HG03457 (cell line): ENCODE data around the gene DOK7.

Source experiments
- ATAC-seq: cut with Tn5 transposase; IDR thresholded peaks from one replicate; pipeline ENCODE4 v1.9.1; 2021; ENCODE audit warnings: moderate number of reproducible peaks; ENCODE audit not compliant: unreplicated experiment

Gene DOK7

DNA sequence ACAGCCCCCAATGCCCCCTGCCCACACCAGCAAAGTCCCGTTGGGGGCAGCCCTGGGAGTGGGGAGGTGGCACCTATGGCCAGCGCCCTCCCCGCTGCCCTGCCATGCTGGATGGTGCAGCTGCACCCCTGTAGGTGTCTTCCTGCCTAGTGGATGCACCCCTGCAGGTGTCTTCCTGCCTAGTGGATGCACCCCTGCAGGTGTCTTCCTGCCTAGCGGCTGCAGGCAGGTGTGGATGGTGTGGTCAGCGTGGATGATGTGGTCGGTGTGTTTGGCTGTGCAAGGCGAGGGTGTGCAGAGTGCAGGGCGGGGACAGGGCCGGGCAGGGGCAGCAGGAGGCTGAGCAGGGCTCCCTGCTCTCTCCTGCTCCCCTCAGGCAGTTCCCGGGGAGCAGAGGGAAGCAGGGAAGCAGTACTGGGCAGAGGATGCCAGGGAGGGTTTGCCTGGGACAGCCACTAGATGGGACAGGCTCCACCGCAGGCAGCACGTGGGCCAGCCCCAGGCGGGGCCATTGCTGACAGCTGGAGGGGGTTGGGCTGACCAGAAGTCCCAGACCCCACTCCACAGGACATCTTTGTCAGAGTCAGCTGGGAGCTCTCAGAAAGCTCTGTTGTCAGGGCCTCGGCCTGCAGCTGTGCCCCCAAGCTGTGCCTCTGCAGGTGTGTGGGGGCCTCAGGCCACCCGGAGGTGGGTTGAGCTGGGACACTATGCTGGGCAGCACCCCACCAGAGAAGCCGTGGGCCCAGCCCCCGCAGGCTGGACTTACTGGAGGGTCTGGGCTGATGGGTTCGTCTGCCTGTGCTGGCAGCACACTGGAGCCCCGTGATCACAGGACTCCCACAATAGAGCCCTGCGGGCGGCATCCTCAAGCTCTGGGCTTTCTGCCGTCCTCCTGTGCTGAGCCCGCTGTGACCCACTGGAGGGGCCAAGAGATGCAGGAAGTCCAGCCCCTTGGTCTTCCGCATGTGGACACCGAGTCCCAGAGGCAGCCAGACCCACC, 23.7 kb downstream of the DOK7 start:
- no peak for ATAC-seq

- ATAC-seq: no peak
Measured at GRCh38 chr4:3487861-3488260, 24.8 kb downstream of the DOK7 start.

DNA sequence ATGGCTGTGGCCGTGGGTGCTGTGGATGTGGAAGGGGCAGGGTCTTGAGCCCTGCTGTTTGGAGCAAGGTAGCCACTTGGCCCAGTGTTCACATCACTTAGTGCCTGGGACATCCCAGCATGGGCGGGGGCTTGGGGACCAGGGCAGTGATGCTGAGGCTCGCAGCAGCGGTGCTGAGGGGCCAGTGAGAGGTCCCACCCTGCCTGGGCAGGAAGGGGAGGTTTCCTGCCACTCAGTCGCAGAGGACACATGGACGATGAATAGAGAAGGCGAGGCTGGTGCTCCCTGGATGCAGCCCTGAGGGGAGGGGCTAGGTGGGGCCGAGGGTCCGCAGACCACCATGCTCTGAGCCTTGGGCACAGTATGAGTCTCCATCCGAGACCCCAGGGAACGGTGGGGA, 25.7 kb downstream of the DOK7 start:
- no peak for ATAC-seq

- no peak for ATAC-seq
Measured at GRCh38 chr4:3489451-3489962, 26.4 kb downstream of the DOK7 start.

GRCh38 chr4:3491681-3492405, 28.7 kb downstream of the DOK7 start:
- ATAC-seq: no peak

DNA sequence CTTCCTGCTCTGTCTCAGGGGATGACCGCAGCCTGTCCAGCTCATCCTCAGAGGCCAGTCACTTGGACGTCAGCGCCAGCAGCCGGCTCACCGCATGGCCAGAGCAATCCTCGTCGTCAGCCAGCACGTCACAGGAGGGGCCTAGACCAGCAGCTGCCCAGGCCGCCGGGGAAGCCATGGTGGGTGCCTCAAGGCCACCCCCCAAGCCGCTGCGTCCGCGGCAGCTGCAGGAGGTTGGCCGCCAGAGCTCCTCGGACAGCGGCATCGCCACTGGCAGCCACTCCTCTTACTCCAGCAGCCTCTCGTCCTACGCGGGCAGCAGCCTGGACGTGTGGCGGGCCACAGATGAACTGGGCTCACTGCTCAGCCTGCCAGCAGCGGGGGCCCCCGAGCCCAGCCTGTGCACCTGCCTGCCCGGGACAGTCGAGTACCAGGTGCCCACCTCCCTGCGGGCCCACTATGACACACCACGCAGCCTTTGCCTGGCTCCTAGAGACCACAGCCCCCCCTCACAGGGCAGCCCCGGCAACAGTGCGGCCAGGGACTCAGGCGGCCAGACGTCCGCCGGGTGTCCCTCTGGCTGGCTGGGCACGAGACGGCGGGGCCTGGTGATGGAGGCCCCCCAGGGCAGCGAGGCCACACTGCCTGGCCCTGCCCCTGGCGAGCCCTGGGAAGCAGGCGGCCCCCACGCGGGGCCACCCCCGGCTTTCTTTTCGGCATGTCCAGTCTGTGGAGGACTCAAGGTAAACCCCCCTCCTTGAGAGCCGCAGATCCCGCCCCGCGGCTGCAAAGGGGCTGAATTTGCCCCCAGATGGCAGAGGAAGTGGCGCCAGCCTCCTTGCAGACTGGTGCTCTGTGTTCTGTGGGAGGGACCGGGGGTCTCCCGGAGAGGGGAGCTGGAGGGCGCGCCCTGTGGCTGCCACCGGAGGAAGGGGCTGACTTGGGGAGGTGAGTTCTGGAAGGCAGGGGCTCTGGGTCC, 29.9 kb downstream of the DOK7 start:
- no peak for ATAC-seq

- no peak for ATAC-seq
Measured at GRCh38 chr4:3493720-3494461, 30.8 kb downstream of the DOK7 start.

- ATAC-seq: no peak
Measured at GRCh38 chr4:3494462-3494871, 31.4 kb downstream of the DOK7 start.

DNA sequence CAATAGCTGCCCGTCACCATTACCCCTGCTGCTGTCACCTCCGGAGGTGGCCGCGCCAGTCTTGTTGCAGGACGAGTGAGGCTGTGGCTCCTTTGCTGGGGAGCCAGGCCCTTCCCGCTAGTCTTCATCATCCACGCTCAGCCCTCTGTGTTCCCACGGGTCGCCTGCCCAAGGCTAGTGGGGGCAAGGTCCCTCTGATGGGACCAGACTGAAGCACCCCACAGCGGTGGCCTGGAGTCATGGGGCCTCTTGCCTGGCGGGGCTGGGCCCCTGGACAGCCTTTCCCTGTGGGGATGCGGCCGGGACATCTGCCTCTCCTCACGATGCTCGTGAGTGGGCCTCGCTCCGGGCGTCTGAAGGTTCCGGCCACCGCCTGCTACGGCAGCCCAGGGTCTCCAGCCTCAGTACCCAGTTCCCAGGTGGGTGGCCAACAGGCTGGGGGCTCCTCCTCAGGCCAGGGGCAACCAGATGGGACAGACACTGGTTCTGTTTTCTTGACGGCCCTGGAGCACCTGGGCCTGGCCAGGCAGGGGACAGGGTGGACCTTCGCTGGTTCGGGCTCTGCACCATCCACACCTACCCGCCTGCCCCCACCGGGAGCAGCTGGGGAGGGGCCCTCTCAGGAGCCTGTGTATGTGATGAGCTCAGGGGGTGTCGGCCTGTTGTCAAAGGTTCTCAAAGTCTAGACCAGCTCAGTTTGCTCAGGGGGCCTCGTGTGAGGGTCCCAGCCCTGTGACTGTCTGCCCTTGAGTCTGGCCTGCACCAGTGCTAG, 32.3 kb downstream of the DOK7 start:
- no peak for ATAC-seq

DNA sequence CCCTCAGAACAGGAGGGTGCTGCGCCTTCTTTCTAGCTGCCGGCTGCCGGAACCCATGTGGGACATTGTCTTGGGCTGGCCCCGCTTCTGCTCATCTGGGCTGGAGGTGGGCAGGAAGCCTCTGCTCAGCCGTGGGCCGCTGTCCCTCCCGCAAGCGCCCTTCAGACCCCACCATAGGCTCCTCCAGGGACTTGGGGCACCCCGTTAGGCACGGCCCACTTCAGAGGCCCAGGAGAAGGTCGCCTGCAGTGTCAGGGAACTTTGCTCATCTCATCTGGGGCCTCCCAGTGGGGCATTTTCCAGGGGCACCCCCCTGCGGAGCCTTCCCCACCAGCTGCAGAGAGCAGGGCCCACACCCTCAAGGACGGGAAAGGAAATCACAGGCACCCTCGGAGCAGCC, 32.9 kb downstream of the DOK7 start:
- no peak for ATAC-seq

DNA sequence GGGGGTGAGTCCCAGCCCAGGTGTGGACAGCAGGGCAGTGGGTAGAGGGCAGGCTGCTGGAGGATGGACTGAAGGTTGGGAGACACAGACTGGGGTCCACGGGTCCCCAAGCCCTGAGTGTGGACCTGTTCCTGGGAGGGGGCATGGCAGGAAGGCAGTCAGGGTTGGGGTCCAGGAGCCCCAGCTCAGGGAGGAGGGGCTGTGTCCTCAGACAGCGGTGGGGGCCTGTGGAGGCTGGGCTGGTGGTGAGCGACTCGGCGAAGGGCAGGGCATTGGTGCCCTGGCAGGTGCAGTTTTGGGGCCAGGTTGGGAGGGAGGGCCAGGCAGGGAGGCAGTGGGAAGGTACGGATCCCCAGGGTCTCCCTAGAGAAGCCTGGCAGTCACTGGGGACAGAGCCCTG, 34.0 kb downstream of the DOK7 start:
- ATAC-seq: no peak

- ATAC-seq: no peak
Measured at GRCh38 chr4:3497523-3498389, 34.6 kb downstream of the DOK7 start.

DNA sequence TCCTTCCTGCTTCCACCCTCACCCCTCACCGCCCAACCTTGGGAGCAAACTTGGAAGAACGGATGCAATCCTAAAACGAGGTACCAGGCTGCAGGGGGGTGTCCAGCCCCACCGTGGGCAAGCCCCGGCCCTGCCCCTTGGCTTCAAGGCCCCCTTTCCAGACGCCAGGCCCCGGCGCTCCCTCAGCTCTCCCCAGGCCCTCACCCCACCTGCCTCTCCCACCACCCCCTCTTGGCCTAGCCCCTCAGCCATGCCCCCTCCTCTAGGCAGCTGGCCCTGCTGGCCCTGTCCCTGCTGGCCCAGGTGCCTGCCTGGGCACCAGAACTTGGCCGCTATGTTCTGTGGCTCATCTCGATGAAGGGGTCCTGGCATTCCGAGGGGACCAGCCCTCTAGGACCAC, 35.3 kb downstream of the DOK7 start:
- ATAC-seq: no peak

DNA sequence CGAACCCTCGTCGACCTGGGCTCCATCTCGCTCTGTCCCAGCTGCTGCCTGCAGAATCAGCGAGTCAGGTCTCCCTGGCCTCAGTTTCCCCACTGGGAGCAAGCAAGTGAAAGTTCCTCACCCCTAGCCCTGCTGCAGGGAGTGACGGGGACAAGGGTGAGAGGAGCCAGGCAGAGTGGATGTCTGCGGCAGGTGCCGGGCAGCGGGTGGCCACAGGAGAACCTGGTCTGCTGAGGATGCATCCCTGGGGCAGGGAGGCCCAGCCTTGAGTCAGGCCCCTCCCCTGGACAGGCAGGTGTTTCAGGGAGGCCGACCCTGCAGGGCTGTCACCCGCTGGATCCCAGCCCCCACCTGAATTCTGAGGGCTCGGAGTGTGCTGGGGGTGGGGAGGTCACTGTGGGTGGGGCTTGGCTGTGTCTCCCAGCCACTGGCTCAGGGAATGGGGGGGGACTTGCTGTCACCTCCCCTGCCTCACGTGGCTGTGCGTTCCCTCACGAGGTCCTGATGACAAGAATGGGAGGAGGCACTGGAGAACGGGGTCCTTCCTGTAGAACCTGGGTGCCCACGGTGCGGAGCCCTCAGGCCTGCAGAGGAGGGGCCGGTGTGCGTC, 35.9 kb downstream of the DOK7 start:
- no peak for ATAC-seq

DNA sequence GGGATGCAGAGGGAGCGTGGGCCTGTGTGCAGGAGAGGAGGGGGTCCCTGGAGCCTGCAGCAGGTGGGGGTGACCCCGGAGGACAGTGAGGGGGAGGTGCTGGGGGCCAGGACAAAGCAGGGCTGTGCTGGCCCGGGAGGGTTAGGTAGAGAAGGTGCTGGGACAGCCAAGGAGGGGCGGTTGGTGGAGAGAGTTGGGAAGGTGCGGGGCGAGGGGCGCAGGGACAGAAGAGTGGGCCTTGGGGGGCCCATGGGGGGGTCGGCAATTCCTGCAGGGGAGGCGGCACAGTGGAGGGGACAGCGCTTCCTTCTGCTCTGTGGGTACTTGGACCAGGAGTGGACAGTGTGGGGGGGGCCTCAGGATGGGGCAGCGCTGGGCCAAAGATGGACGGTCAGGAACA, 36.6 kb downstream of the DOK7 start:
- ATAC-seq: no peak

- ATAC-seq: no peak
Measured at GRCh38 chr4:3500111-3500510, 37.0 kb downstream of the DOK7 start.

DNA sequence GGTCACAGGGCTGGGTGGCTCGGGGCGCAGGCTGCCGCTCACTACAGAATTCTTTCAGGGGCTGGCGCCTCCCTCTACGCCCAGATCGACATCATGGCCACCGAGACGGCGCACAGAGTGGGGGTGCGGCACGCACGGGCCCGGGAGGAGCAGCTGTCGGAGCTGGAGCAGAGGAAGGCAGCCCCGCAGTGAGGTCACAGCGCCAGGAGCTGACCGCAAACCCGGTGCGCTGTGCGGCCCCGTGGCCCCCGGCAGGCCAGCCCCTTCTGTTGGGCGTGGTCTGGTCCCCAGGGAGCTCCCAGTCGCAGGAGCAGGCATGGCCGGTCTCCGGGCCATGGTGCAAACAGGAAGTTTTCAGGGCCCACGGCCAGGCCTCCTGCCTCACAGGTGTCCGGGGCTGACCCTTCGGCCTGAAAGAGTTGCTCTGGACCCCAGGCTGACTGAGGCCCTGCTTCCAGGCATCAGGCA, 37.6 kb downstream of the DOK7 start:
- ATAC-seq: no peak
